ENCODE measurements around the gene CCL13.

- TF ChIP-seq GATA2 (IDR thresholded peaks at IDR 0.05; ENCODE audit: low read depth, low read length), result no peak
- TF ChIP-seq GATA3 (IDR thresholded peaks at IDR 0.05; ENCODE audit: low read depth, low read length), result no peak
Measured at GRCh38 chr17:34311291-34311690, 45.0 kb upstream of the CCL13 start.

All from SH-SY5Y (cell line).